Measurements from ENCODE around the gene MIEF1.

DNA sequence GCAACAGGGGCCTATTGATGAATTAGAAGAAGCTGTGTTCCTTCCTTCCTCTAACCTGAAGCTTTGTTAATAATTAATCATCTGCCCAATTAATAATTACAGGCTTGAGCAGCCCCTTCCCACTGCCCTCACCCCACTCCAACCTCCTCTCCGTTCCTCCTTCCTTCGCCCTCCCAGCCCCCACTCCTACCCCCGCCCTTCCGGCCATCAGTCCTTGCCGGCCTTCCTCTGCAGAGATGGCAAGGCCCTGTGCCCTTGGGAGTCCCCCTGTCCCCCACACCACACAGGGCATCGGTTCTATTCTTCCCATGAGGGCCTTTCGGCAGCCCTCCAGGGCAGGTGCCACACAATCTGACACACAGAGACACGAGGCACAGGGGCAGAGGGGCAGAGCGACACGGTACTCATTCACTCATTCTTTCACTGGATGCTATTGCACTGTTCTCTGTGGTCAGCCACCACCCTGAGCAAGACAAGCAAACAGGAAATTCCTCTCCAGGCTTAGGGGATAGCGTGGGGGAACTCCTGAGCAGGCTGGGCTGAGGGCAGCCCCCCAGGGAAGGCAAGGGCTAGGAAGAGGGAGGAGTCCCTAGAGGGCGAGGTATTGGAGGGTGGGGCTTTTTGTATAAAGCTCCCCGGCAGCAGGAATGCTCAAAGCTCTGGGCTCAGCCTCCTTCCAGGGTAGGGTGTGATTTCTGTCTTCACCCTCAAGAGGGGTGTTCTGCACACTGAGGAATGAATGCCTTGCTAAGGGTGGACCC, 30.5 kb upstream of the MIEF1 start:
- no peak for TF ChIP-seq CTCF (IDR thresholded peaks at IDR 0.05; ENCODE audit: low read length)
- TF ChIP-seq EZH2 (IDR thresholded peaks at IDR 0.05; ENCODE audit: borderline replicate concordance, low read length): no peak

All from OCI-LY1 (cell line).